Caco-2 (cell line): ENCODE measurements around the gene TK2. TPM values are rescaled to one million over a fixed set of nuclear protein-coding genes. Genes with fewer than 3 reads are reported as not detected.

Experiments used
- BruUV-seq: library from RNA; stranded (reverse); fragments of 400-500 nt; replicated peaks from 2 replicates; lab custom pipeline; 2021; lab: Mats Ljungman, UMichigan
- CTCF ChIA-PET: fragments of 300-600 bp; sonication (Branson Sonifier 250); formaldehyde crosslinking; loops from one replicate; lab custom pipeline; 2022; ENCODE audit warnings: antibody characterized with exemption; lab: Charles Lee
- POLR2A ChIA-PET: fragments of 300-600 bp; sonication (Branson Sonifier 250); formaldehyde crosslinking; loops from one replicate; lab custom pipeline; 2022; ENCODE audit warnings: antibody characterized with exemption; lab: Charles Lee
- DNase-seq, 2 experiments: peaks; one replicate each; pipeline versions ENCODE4 v3.0.0 to v3.0.0-alpha.2; 2020 to 2022
- H3K27me3 ChIP-seq: replicated peaks from 2 replicates; pipeline ENCODE4 v1.6.0; 2011; ENCODE audit warnings: low read length; ENCODE audit not compliant: control insufficient read depth, insufficient read depth
- H3K36me3 ChIP-seq: 2 replicates; pipeline ENCODE4 v1.5.1; 2011; ENCODE audit warnings: low read length; ENCODE audit not compliant: control insufficient read depth, insufficient read depth
- H3K4me1 ChIP-seq: fragments of 250-450 bp; sonication (Bioruptor Pico); 2 replicates; pipeline ENCODE4 v1.5.1; 2020; ENCODE audit warnings: mild to moderate bottlenecking
- H3K4me3 ChIP-seq: 2 replicates; pipeline ENCODE4 v1.5.1; 2011; ENCODE audit warnings: low read depth, mild to moderate bottlenecking, control low read depth, low read length
- H3K9me3 ChIP-seq: fragments of 250-450 bp; sonication (Bioruptor Pico); 2 replicates; pipeline ENCODE4 v1.5.1; 2020; ENCODE audit warnings: mild to moderate bottlenecking, moderate library complexity
- H3K27ac Mint-ChIP-seq: one replicate; pipeline ENCODE4 v1.8.0; 2022; ENCODE audit warnings: mixed read lengths; ENCODE audit not compliant: unreplicated experiment
- H3K27me3 Mint-ChIP-seq: one replicate; pipeline ENCODE4 v1.8.0; 2022; ENCODE audit warnings: mixed read lengths; ENCODE audit not compliant: insufficient read depth, unreplicated experiment
- H3K36me3 Mint-ChIP-seq: one replicate; pipeline ENCODE4 v1.8.0; 2022; ENCODE audit warnings: mild to moderate bottlenecking, mixed read lengths; ENCODE audit not compliant: insufficient read depth, unreplicated experiment
- H3K4me1 Mint-ChIP-seq: one replicate; pipeline ENCODE4 v1.8.0; 2022; ENCODE audit warnings: low read depth, mixed read lengths; ENCODE audit not compliant: unreplicated experiment
- H3K4me3 Mint-ChIP-seq: one replicate; pipeline ENCODE4 v1.8.0; 2022; ENCODE audit warnings: mild to moderate bottlenecking, moderate library complexity, mixed read lengths; ENCODE audit not compliant: unreplicated experiment
- H3K9me3 Mint-ChIP-seq: one replicate; pipeline ENCODE4 v1.8.0; 2022; ENCODE audit warnings: mixed read lengths; ENCODE audit not compliant: unreplicated experiment
- CTCF ChIP-seq, 2 experiments: fragments of 200-600 bp in 1 of 2; IDR thresholded peaks; 1 replicate in 1 of 2; 2 replicates in 1 of 2; pipeline versions ENCODE4 v1.5.1 to v1.8.0; 2011 to 2022; ENCODE audit warnings: antibody characterized with exemption in 1 of 2, control low read depth in 1 of 2, inconsistent platforms in 1 of 2, low read depth in 1 of 2, low read length in 1 of 2, mild to moderate bottlenecking in 1 of 2, moderate library complexity in 1 of 2; ENCODE audit not compliant: insufficient read depth in 1 of 2, severe bottlenecking in 1 of 2, unreplicated experiment in 1 of 2
- intact Hi-C: fragments of 100-400 bp; cut with micrococcal nuclease; formaldehyde crosslinking; loops from one replicate; pipeline ENCODE4 v1.10.0; 2022; ENCODE audit not compliant: unreplicated experiment
- total RNA-seq: library from RNA; stranded (reverse); gene quantifications from 2 replicates; pipeline ENCODE4 v1.2.3, GENCODE V29; 2022

Gene TK2
- total RNA-seq, 1 experiment from 2014 or later, result 18.2 TPM

GRCh38 chr16:66488505-66488904 is 61.4 kb downstream of the TK2 start:
- H3K27me3 ChIP-seq, result no peaks in the 10 kb centered on the region
- H3K4me3 ChIP-seq, result no peak overlapping the region
- H3K9me3 ChIP-seq, result no peaks in the 10 kb centered on the region; the same call in 1 of the 2 replicates
- Mint-ChIP-seq H3K27ac (no peak overlapping the region), H3K9me3 (no peaks in the 10 kb centered on the region), H3K27me3 (no peaks in the 10 kb centered on the region), H3K4me1 (no peaks in the 10 kb centered on the region), H3K4me3 (no peak overlapping the region), H3K36me3 (no peaks in the 10 kb centered on the region)
- ChIA-PET CTCF (interaction anchor here (0.6 to 0.7 kb wide), 2 partner anchors 64 to 120 kb away, joined by 4 read pairs; partner anchors contain the start of gene CKLF), POLR2A (no interaction called here)
- intact Hi-C loops, result no loop called here
- no peaks in the 10 kb centered on the region for H3K36me3 ChIP-seq
- TF ChIP-seq CTCF (IDR thresholded peaks at IDR 0.05; ENCODE audit: insufficient read depth in 1 of 2, low read depth in 1 of 2, low read length in 1 of 2, severe bottlenecking in 1 of 2, unreplicated experiment in 1 of 2), result no peak
- no TSS peak for BruUV-seq
- no peak for DNase-seq
- H3K4me1 ChIP-seq, result no peaks in the 10 kb centered on the region

- no peak overlapping the region for H3K27ac Mint-ChIP-seq
- no peaks in the 10 kb centered on the region for H3K4me1 Mint-ChIP-seq
- DNase-seq, result no peak
- no peaks in the 10 kb centered on the region for H3K36me3 Mint-ChIP-seq
- H3K9me3 ChIP-seq, result no peaks in the 10 kb centered on the region; the same call in 1 of the 2 replicates
- BruUV-seq, result no TSS peak
- no peak overlapping the region for H3K4me3 ChIP-seq
- H3K36me3 ChIP-seq, result no peaks in the 10 kb centered on the region
- no peaks in the 10 kb centered on the region for H3K27me3 Mint-ChIP-seq
- POLR2A ChIA-PET, result no interaction called here
- H3K4me3 Mint-ChIP-seq, result no peak overlapping the region
- no peaks in the 10 kb centered on the region for H3K4me1 ChIP-seq
- intact Hi-C loops, result no loop called here
- H3K27me3 ChIP-seq, result no peaks in the 10 kb centered on the region
- TF ChIP-seq CTCF (IDR thresholded peaks at IDR 0.05; ENCODE audit: insufficient read depth in 1 of 2, low read depth in 1 of 2, low read length in 1 of 2, severe bottlenecking in 1 of 2, unreplicated experiment in 1 of 2), result no peak
- CTCF ChIA-PET, result interaction anchor here (0.6 to 0.7 kb wide), 2 partner anchors 65 to 121 kb away, joined by 4 read pairs; partner anchors contain the start of gene CKLF
- no peaks in the 10 kb centered on the region for H3K9me3 Mint-ChIP-seq
These were observed 62.2 kb downstream of the TK2 start for GRCh38 chr16:66487580-66488275.

- BruUV-seq, result no TSS peak
- Histone ChIP-seq H3K4me3 (no peak overlapping the region), H3K4me1 (no peaks in the 10 kb centered on the region), H3K9me3 (no peaks in the 10 kb centered on the region; the same call in 1 of the 2 replicates), H3K27me3 (no peaks in the 10 kb centered on the region), H3K36me3 (no peaks in the 10 kb centered on the region)
- Mint-ChIP-seq H3K27me3 (no peaks in the 10 kb centered on the region), H3K36me3 (no peaks in the 10 kb centered on the region), H3K9me3 (no peaks in the 10 kb centered on the region), H3K27ac (no peak overlapping the region), H3K4me3 (no peak overlapping the region), H3K4me1 (no peaks in the 10 kb centered on the region)
- no peak for TF ChIP-seq CTCF (IDR thresholded peaks at IDR 0.05; ENCODE audit: insufficient read depth in 1 of 2, low read depth in 1 of 2, low read length in 1 of 2, severe bottlenecking in 1 of 2, unreplicated experiment in 1 of 2)
- CTCF ChIA-PET, result no interaction called here
- intact Hi-C loops, result no loop called here
- DNase-seq, result no peak
- POLR2A ChIA-PET, result no interaction called here
These were observed 62.9 kb downstream of the TK2 start for GRCh38 chr16:66486773-66487579.
